Activated T-helper 1 cell treated with Interleukin-2 at 50 U/mL for 16 hours (primary cell): ENCODE data around the gene AGAP9.
"Not testable (repeated sequence)": the region's sequence is repeated elsewhere in the genome, so short reads cannot be mapped to it uniquely, and the experiment has no call there.

Experiments
- DNase-seq: peaks from one replicate; pipeline ENCODE4 v3.0.0-alpha.2; 2020; ENCODE audit warnings: low read depth

Gene AGAP9

GRCh38 chr10:47485943-47486342, 37.5 kb downstream of the AGAP9 start:
- not testable (repeated sequence) for DNase-seq

GRCh38 chr10:47484786-47485185, 38.7 kb downstream of the AGAP9 start:
- DNase-seq = not testable (repeated sequence)

- DNase-seq = not testable (repeated sequence)
Observed at GRCh38 chr10:47483923-47484322, 39.5 kb downstream of the AGAP9 start, which contains the start of gene ANXA8. TSS of gene ANXA8 (minus strand) at chr10:47484115. CDS start at chr10:47483933, 182 bp downstream.

GRCh38 chr10:47482367-47482766, 41.1 kb downstream of the AGAP9 start:
- DNase-seq = not testable (repeated sequence)

GRCh38 chr10:47481768-47482181, 41.7 kb downstream of the AGAP9 start:
- not testable (repeated sequence) for DNase-seq

GRCh38 chr10:47481182-47481766, 42.2 kb downstream of the AGAP9 start:
- DNase-seq = not testable (repeated sequence)

GRCh38 chr10:47480133-47480532, 43.3 kb downstream of the AGAP9 start:
- not testable (repeated sequence) for DNase-seq

GRCh38 chr10:47478114-47478513, 45.3 kb downstream of the AGAP9 start:
- DNase-seq = not testable (repeated sequence)

GRCh38 chr10:47477078-47477477, 46.4 kb downstream of the AGAP9 start:
- DNase-seq = not testable (repeated sequence)

- DNase-seq = not testable (repeated sequence)
Observed at GRCh38 chr10:47475101-47475500, 48.3 kb downstream of the AGAP9 start.

- DNase-seq = not testable (repeated sequence)
Observed at GRCh38 chr10:47473516-47473915, 49.9 kb downstream of the AGAP9 start.

- DNase-seq = not testable (repeated sequence)
Observed at GRCh38 chr10:47472647-47473046, 50.8 kb downstream of the AGAP9 start.

- DNase-seq = not testable (repeated sequence)
Observed at GRCh38 chr10:47472072-47472471, 51.4 kb downstream of the AGAP9 start.

- not testable (repeated sequence) for DNase-seq
Observed at GRCh38 chr10:47468731-47469528, 54.5 kb downstream of the AGAP9 start.

GRCh38 chr10:47467957-47468356, 55.5 kb downstream of the AGAP9 start:
- DNase-seq = not testable (repeated sequence)

- not testable (repeated sequence) for DNase-seq
Observed at GRCh38 chr10:47467458-47467857, 56.0 kb downstream of the AGAP9 start.

GRCh38 chr10:47465216-47465917, 58.1 kb downstream of the AGAP9 start:
- DNase-seq = not testable (repeated sequence)

GRCh38 chr10:47462577-47463358, 60.7 kb downstream of the AGAP9 start:
- DNase-seq = not testable (repeated sequence)

- DNase-seq = not testable (repeated sequence)
Observed at GRCh38 chr10:47461261-47461687, 62.2 kb downstream of the AGAP9 start.

GRCh38 chr10:47458466-47459154, 64.8 kb downstream of the AGAP9 start:
- no peak for DNase-seq

- no peak for DNase-seq
Observed at GRCh38 chr10:47457826-47458225, 65.6 kb downstream of the AGAP9 start.
